ENCODE measurements around the gene SCAPER.
"Not testable (repeated sequence)": the region's sequence is repeated elsewhere in the genome, so short reads cannot be mapped to it uniquely, and the experiment has no call there.

Gene SCAPER

DNA sequence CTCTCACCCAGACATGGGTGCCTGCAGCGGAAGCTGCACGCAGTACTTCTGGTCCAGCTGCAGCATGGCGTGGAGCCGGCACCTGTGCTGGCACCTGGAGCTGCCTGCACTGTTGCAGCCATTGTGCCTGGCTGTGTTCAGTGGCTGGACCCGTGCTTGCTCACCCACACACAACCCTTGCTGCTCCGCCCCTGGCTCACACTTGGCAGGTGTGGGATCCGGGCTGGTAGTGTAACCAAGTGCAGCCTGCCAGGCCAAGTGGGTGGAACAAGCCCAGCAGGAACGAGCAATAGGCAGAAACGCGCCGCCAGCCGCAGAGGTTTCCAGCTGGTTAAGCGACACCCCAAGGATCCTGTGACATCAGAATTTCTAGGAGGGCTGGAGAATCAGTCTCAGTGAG, 11.2 kb upstream of the SCAPER start:
- in situ Hi-C loops (cut with MboI; ENCODE audit: low sequenced_read_pairs), result no loop called here

- in situ Hi-C loops (cut with MboI; ENCODE audit: low sequenced_read_pairs), result no loop called here
These were observed 8.6 kb upstream of the SCAPER start for GRCh38 chr15:76913737-76914136.

GRCh38 chr15:76912430-76912829, 7.3 kb upstream of the SCAPER start:
- in situ Hi-C loops (cut with MboI; ENCODE audit: low sequenced_read_pairs), result no loop called here

DNA sequence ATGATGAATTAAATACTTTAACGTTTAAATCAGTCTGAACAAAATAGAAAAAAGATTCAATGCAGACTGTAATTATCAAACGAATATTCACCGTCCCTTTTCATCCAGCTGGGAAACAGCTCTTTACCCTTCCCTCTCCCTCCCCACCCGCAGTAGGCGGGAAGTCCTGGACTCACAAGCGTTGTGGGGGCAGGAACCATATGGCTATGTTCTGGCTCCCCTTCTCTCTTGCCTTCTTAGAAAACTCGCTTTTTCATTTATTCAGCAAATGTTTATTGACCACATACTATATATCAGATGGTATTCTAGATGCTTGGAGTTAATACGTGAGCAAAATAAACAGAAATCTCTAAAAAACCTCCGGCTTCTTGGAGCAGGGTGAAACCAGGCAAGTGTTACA, 715 bp upstream of the SCAPER start:
- in situ Hi-C loops (cut with MboI; ENCODE audit: low sequenced_read_pairs), result no loop called here

DNA sequence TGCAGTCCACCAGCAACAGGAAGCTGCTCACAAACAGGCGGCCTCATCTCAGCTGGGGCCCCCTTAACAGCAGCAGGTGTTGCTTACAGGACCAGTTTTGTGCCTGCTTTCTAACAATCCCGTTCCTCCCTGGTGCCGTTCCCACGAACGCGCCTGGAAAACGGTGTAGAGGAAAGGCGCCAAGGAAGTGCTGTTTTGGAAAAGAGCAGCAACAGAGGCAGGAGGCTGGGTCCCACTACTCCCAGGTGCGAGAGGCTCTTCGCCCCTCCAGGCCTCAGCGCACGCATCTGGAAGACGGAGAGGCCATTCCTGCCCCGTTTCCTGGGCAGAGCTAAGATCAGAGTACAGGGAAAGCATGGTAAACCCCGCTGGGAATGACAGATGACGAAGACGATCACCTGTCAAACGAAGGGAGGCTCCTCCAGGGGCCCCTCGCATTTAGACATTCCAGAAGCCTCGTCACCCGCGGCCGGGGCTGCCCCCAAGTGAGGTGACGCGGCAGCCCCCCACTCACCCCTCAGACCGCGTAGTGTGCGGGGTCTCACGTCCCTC, 603 bp downstream of the SCAPER start:
- in situ Hi-C loops (cut with MboI; ENCODE audit: low sequenced_read_pairs), result no loop called here

- in situ Hi-C loops (cut with MboI; ENCODE audit: low sequenced_read_pairs), result no loop called here
These were observed 1.9 kb downstream of the SCAPER start for GRCh38 chr15:76903251-76903681.

DNA sequence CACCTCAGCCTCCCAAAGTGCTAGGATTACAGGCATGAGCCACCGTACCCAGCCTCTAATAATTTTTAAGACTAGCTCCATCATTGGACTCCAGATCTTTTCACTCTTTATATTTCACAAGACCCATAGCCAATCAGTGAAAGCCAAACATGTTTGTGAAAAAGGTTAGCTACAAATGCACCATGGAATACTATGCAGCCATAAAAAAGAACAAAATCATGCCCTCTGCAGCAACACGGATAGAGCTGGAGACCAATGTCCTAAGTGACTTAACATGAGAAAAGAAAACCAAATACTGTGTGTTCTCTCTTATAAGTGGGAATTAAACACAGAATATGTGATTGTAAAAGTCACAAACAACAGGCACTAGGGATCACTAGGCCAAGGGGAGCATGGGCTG, 3.2 kb downstream of the SCAPER start:
- in situ Hi-C loops (cut with MboI; ENCODE audit: low sequenced_read_pairs), result no loop called here

- in situ Hi-C loops (cut with MboI; ENCODE audit: low sequenced_read_pairs), result not testable (repeated sequence)
These were observed 5.2 kb downstream of the SCAPER start for GRCh38 chr15:76899931-76900310.

DNA sequence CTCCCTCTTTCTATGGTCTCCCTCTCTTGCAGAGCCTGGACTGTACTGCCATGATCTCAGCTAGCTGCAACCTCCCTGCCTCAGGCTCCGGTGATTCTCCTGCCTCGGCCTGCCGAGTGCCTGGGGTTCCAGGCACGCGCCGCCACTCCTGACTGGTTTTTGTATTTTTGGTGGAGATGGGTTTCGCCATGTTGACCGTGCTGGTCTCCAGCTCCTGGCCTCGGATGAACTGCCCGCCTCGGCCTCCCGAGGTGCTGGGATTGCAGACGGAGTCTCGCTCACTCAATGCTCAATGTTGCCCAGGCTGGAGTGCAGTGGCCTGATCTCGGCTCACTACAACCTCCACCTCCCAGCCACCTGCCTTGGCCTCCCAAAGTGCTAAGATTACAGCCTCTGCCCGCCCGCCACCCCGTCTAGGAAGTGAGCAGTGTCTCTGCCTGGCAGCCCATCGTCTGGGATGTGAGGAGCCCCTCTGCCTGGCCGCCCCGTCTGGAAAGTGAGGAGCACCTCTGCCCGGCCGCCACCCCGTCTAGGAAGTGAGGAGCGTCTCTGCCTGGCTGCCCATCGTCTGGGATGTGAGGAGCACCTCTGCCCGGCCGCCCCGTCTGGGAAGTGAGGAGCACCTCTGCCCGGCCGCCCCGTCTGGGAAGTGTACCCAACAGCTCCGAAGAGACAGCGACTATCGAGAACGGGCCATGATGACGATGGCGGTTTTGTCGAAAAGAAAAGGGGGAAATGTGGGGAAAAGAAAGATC, 5.8 kb downstream of the SCAPER start:
- in situ Hi-C loops (cut with MboI; ENCODE audit: low sequenced_read_pairs), result not testable (repeated sequence)

DNA sequence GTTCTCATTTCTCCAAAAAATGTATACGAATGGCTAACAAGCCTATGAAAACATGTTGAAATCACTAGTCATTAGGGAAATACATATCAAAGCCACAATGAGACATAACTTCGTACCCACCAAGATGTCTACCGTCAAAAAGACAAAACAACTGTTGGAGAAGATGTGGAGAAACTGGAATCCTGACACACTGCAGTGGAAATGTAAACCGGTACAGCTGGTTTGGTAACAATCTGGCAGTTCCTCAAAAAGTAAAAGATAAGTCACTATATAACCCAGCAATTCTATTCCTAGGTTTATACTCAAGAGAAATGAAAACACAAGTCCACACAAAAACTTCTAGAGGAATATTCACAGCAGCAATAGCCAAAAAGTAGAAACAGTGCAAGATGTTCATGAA, 7.0 kb downstream of the SCAPER start:
- in situ Hi-C loops (cut with MboI; ENCODE audit: low sequenced_read_pairs), result no loop called here

DNA sequence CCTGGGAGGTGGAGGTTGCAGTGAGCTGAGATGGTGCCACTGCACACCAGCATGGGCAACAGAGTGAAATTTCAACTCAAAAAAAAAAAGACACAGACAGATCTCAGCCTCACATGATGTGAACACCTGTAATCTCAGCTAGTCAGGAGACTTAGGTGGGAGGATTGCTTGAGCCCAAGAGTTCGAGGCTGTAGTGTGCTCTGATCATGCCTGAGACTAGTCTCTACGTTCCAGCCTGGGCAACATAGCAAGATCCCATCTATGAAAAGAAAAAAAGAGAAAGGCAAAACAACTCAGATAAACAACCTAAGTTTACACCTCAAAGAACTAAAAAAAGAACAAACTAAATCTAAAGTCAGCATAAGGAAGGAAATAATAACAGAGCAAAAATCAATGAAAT, 11.0 kb downstream of the SCAPER start:
- in situ Hi-C loops (cut with MboI; ENCODE audit: low sequenced_read_pairs), result no loop called here

DNA sequence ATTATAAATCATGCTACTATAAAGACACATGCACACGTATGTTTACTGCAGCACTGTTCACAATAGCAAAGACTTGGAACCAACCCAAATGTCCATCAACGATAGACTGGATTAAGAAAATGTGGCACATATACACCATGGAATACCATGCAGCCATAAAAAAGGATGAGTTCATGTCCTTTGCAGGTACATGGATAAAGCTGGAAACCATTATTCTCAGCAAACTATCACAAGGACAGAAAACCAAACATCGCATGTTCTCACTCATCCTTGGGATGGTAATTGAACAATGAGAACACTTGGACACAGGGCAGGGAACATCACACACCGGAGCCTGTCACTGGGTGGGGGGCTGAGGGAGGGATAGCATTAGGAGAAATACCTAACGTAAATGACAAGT, 12.3 kb downstream of the SCAPER start:
- in situ Hi-C loops (cut with MboI; ENCODE audit: low sequenced_read_pairs), result not testable (repeated sequence)

DNA sequence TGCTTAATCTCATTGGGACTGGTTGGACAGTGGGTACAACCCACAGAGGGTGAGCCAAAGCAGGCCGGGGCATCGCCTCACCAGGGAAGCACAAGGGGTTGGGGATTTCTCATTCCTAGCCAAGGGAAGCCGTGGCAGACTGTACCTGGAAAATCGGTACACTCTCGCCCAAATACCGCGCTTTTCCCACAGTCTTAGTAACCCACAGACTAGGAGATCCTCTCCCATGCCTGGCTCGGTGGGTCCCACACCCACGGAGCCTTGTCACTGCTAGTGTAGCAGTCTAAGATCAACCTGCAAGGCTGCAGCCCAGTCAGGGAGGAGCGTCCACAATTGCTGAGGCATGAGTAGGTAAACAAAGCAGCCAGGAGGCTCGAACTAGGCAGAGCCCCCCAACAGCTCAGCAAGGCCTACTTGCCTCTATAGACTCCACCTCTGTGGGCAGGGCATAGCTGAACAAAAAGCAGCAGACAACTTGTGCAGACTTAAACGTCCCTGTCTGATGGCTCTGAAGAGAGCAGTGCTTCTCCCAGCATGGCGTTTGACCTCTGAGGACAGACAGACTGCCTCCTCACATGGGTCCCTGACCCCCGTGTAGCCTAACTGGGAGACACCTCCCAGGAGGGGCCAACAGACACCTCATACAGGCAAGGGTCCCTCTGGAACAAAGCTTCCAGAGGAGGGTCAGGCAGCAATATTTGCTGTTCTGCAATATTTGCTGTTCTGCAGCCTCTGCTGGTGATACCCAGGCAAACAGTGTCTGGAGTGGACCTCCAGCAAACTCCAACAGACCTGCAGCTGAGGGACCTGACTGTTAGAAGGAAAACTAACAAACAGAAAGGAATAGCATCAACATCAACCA, 17.6 kb downstream of the SCAPER start:
- in situ Hi-C loops (cut with MboI; ENCODE audit: low sequenced_read_pairs), result not testable (repeated sequence)

DNA sequence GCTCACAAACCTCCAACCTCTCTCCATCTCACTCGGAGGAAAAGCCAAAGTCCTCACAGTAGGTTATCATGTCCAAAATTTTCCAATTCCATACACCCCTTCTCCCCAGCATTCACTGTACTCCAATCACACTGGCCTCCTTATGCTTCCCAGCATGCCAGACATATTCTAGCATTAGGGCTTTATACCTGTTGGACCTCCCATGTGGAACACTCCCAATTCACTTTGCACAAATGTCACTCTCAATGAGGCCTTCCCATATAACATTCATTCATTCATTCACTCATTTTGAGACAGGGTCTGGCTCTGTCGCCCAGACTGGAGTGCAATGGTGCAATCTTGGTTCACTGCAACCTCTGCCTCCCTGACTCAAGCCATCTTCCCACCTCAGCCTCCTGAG, 19.9 kb downstream of the SCAPER start:
- in situ Hi-C loops (cut with MboI; ENCODE audit: low sequenced_read_pairs), result no loop called here

DNA sequence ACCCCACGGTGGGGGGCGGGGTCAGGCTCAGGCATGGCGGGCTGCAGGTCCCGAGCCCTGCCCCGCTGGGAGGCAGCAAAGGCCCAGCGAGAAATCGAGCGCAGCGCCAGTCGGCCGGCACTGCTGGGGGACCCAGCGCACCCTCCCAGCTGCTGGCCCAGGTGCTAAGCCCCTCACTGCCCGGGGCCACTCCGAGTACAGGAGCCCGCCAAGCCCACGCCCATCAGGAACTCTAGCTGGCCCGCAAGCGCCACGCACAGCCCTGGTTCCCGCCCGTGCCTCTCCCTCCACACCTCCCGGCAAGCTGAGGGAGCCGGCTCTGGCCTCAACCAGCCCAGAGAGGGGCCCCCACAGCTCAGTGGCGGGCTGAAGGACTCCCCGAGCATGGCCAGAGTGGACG, 29.2 kb downstream of the SCAPER start:
- in situ Hi-C loops (cut with MboI; ENCODE audit: low sequenced_read_pairs), result no loop called here

DNA sequence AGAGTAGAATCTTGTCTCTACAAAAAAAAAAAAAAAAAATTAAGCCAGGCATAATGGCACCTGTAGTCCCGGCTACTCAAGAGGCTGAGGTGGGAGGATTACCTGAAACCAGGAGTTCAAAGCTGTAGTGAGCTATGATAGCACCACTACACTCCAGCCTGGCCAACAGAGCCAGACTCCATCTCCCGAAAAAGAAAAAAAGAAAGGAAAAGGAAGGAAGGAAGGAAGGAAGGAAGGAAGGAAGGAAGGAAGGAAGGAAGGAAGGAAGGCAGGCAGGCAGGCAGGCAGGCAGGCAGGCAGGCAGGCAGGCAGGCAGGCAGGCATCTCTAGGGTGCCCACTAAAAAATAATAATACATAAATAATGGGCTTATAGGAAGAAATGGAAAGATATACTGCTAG, 32.1 kb downstream of the SCAPER start:
- in situ Hi-C loops (cut with MboI; ENCODE audit: low sequenced_read_pairs), result not testable (repeated sequence)

DNA sequence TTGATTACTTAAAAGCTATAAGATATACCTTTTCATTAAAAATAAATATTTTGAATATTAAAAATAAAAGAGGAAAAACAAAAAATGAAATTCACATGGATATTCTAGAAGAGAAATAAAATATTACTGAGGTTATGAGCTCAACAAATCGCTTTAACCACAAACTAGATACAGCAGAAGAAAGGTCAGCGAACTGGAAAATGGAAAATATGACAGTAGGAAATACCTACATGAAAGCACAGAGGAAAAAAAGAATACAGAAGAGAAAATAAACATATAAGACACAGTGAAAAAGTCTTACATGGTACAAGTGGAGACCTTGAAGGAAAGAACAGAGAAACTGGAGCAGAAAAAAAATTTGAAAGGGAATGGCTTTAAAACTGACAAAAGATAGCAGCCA, 33.2 kb downstream of the SCAPER start:
- in situ Hi-C loops (cut with MboI; ENCODE audit: low sequenced_read_pairs), result no loop called here

- in situ Hi-C loops (cut with MboI; ENCODE audit: low sequenced_read_pairs), result no loop called here
These were observed 36.4 kb downstream of the SCAPER start for GRCh38 chr15:76868740-76869139.

- in situ Hi-C loops (cut with MboI; ENCODE audit: low sequenced_read_pairs), result no loop called here
These were observed 38.3 kb downstream of the SCAPER start for GRCh38 chr15:76866716-76867321.

DNA sequence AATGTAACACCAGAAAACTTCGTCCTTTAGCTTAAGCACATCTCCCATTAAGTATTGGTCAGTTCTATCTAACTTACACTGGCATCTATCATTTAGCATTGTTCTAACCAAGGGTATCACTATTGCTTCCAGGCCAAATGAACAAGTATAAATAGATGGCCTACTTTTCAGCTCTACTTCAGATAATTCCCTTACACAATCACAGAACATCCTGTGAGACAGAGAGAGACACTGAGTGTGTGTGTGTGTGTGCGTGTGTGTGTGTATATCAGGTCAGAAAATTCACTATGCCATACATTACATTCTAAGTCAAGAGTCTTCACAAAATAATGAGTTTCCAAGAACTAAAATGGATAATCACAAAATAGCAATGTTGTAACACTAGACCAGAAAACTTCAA, 39.1 kb downstream of the SCAPER start:
- in situ Hi-C loops (cut with MboI; ENCODE audit: low sequenced_read_pairs), result no loop called here

- in situ Hi-C loops (cut with MboI; ENCODE audit: low sequenced_read_pairs), result no loop called here
These were observed 39.6 kb downstream of the SCAPER start for GRCh38 chr15:76865548-76865991.
